Left renal cortex interstitium (tissue), 4 donors: ENCODE data around the gene HDAC4. TPM values are rescaled to one million over a fixed set of nuclear protein-coding genes. Genes with fewer than 3 reads are reported as not detected.

Source experiments
- DNase-seq, 4 donors: peaks; one replicate each; pipeline ENCODE4 v3.0.0-alpha.2; 2013; ENCODE audit warnings: low read depth in 4 of 4, low spot score in 2 of 4, missing footprints in 1 of 4
- polyA plus RNA-seq, 4 donors: library from polyadenylated mRNA; unstranded; fragments of 120-200 nt; gene quantifications; one replicate each; pipeline ENCODE4 v1.2.1, GENCODE V29; 2013; ENCODE audit not compliant: insufficient read length in 4 of 4

The HDAC4 gene
- polyA plus RNA-seq, 4 donors: 10.5 to 21.1 (median 14.3) TPM

GRCh38 chr2:239106314-239106908, 294.4 kb downstream of the HDAC4 start:
- peak in 2 of 4 donors; percentile 28 to 29 for DNase-seq

DNA sequence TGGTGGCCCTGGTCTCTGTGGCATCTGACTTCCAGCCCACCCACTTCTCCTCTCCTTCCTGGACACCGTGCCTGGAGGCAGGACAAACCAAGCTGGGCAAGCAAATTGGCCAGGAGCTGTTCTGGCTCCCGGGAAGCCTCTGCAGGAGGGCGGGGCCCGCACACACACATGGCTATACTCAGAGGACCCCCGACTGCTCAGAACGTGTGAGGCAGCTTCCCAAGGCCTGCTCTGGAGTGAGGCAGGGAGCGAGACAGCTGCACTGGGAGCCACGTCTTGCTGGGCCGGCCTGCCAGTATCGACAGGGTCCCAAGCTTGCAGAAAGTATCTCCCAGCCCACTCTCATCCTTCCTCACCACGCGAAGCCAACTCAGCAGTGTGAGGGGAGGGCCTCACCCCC, 295.6 kb downstream of the HDAC4 start:
- no peak for DNase-seq

- no peak for DNase-seq
Observed at GRCh38 chr2:239104800-239105199, 296.0 kb downstream of the HDAC4 start.

- no peak for DNase-seq
Observed at GRCh38 chr2:239103125-239104098, 297.4 kb downstream of the HDAC4 start.

DNA sequence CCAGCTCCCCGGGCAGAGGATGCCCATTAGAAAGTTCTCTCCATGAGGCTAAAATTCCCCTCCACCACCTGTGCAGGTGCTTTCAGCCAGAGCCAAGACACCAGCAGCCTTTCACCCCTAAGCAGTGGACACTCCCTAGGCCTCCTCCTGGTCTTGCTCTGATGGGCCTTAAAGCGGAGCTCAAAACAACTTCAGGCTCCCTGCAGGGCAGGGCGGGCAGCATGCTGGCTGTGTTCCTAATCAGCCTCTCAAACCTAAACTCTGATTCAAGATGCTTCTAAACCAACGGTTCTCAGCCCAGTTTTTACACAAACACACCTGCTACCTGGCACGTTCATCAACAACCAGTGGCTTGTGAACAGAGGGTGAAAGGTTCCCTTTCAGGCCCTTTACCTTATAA, 298.6 kb downstream of the HDAC4 start:
- DNase-seq: no peak

- DNase-seq: no peak
Observed at GRCh38 chr2:239101807-239102206, 299.0 kb downstream of the HDAC4 start.

- no peak for DNase-seq
Observed at GRCh38 chr2:239101071-239101470, 299.7 kb downstream of the HDAC4 start.

DNA sequence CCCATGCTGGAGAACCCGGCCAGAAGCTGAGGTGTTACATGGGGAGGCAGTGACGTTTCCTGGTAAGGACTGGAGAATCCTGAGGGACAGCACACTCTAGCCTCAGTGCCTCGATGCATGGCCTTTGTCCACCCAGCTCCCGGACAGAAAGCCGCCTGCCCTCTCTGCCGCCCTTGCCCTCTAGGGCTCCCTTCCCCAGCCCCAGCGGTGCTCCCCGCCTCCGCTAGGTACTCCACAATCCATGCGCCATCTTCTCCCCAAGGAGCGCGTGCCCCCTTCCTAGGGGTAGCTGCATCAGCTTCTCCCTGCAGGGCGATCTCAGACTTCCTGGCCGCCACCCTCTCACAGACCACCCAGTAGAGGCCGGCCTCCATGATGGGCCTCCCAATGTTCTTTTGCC, 301.3 kb downstream of the HDAC4 start:
- no peak for DNase-seq

DNA sequence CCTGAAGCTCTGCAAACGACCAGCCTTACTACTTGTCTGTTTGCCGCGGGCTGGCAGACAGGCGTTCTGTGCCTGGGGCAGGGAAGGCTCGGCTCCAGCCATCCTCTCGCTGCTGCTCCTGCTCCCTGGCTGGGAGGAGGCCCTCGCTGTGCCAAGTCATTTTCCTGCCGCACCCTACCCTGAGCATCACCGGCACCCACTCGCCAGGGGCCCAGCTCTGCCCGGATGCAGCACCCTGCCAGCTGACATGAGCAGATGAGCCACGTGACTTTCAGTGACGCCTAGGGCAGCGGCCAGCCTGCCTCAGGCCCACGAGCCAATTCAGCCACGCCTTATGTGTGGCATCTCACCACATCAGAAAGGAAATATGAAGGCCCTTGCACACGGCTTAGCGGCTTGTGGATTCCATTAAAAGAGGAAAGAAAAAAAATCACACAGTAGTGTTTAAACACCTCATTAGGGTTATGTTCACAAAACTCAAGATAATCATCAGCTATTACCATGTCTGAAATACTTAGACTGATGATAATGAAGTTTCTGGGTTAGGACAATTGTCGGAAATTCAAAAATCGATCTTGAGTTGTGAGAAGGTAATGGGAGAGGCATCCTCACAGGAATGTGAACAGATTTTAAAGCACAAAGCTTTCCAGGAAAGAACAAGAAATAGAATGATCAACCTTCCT, 302.4 kb downstream of the HDAC4 start:
- no peak for DNase-seq

- no peak for DNase-seq
Observed at GRCh38 chr2:239097428-239097696, 303.5 kb downstream of the HDAC4 start.

GRCh38 chr2:239096676-239097427, 304.0 kb downstream of the HDAC4 start:
- no peak for DNase-seq

GRCh38 chr2:239095460-239096081, 305.2 kb downstream of the HDAC4 start:
- DNase-seq: no peak

DNA sequence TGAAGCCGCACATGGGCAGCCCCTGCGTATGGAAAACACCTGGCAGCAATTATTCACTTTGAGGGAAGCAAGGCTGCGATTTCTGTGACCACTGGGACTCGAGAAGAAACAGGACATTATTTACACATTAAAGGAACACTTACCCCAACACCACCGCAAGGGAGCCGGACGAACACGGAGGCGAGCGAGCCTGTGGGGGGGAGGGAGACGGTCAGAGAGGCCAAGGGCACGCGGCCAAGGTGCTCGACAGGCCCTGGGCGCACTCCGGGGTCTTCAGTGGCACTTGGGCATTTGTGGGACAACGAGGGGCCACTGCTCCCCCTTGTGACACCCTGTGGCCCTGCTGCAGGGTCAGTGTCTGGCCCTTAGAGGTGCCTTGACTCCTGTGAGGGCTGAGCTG, 306.0 kb downstream of the HDAC4 start:
- no peak for DNase-seq

GRCh38 chr2:239093952-239094351, 306.9 kb downstream of the HDAC4 start:
- DNase-seq: no peak

DNA sequence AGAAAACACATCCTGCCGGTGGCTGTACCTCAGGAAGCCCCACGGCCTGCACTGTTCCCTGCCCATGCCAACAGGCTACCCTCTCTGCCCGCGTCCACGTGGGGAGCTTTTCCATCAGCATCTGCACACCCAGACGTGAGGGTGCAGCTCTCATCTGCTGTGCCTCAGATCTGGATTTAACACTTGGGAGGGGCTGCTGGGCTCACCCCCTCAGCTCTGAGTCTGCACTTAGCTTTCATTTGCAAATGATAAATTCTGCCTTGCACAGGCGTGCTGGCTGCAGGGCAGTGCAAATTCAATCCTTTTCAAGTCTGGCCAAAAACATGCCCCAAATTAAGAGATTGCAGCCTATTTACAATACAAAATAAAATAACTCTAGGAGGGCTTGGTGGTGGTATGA, 307.3 kb downstream of the HDAC4 start:
- DNase-seq: no peak

DNA sequence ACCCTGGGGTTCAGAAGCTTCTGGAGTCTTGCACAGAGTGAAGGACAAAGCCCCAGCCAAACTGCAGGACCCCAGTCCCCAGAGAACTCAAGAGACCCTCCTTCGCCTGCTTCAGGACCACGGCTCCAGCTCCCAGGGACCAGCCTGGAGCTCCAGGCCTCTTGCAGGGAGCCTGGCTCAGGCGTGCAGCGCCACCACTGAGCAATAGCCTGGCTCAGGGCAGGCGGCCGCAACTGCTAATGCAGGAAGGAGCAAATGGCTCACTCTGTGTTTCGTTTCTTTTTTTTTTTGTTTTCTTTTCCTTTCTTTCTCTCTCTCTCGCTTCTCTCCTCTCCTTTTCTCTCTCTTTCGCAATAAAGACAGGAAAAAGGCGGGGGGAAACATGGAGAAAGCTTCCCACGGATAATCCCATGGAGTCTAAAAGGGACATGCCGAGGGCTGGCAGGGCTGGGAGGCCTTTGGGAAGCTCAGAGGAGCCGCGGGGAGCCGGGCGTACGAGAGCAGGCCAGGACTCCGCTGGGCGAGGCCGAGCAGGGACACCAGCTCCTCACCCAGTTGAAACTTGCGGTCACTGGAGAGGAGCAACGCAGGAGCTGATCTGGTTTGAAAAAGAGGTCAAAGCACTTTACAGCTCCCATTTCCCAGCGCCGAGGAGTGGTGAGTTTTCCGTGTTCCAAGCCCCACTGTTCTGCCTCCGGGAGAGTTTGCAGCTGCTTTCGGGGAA, 308.1 kb downstream of the HDAC4 start:
- no peak for DNase-seq

DNA sequence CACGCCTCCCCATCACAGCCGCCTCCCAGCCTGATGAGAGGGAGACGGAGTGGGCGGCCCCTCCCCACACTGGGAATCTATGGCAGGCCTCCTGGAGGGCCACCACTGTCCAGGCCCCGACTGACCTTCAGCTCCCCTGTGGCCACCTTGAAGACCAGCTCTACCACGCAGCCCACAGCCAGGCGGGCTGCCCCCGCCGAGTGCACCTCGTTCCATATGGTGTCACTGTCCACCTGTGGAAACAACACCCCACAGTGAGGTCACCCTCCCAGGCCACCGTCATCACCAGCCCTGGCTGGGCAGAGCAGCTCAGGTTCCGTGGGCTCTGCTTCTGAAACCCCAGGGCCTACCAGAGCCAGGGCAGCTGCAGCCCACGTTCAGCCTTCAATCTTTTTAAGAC, 310.9 kb downstream of the HDAC4 start:
- DNase-seq: no peak

DNA sequence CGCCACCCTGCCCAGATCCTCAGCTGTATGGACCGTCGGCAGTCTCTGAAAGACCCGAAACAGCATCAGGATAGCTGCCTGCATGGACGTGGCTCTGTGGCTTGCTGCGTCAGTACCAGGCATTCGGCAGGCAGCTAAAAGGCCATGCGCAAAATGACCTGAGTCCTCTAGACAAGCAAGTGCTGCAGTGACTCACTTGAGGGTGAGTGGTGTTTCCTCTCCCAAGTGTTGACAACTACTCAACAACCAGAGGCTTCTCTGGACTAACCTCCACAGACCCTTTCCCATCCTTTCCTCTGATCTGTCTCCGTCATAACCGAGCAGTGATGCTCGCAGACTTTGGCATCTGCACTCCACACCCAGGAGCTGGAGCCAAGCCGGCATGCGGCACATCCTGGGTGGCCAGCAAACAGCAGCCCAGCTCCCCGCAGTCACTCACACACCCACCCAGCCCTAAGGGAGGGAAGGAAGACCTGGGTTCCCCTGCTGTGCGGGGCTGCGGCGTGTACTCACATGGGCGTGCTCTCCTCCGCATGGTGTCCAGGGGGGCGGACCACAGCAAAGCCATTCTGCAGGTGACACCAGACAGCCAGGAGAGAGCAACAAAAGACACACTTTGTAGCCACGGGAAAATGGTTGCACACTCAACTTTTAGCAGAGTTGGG, 313.6 kb downstream of the HDAC4 start:
- DNase-seq: no peak

- no peak for DNase-seq
Observed at GRCh38 chr2:239086325-239087020, 314.3 kb downstream of the HDAC4 start.
